Kidney (tissue), 14 donors: ENCODE data around the gene PALM3. TPM values are rescaled to one million over a fixed set of nuclear protein-coding genes. Genes with fewer than 3 reads are reported as not detected.

ENCODE experiments used
- DNase-seq, 5 donors: peaks; one replicate each; pipeline ENCODE4 v3.0.0-alpha.2; 2013 to 2020
- FAIRE-seq: peaks from 2 replicates; lab custom pipeline; 2012; peaks lifted over from hg19 to GRCh38; lab: Jason Lieb, UNC
- H3K27ac ChIP-seq, 2 donors: one replicate each; pipeline ENCODE4 v1.7.0; 2013; ENCODE audit warnings: low read depth in 2 of 2, low read length in 2 of 2, inconsistent platforms in 1 of 2
- H3K27me3 ChIP-seq: one replicate; pipeline ENCODE4 v1.7.1; 2013; ENCODE audit warnings: low read length, inconsistent platforms; ENCODE audit not compliant: control insufficient read depth, insufficient read depth
- H3K36me3 ChIP-seq, 3 donors: one replicate each; pipeline versions ENCODE4 v1.7.0 to v1.7.1; 2013; ENCODE audit warnings: low read length in 3 of 3, control low read depth in 1 of 3, inconsistent platforms in 1 of 3; ENCODE audit not compliant: insufficient read depth in 3 of 3, control insufficient read depth in 2 of 3
- H3K4me1 ChIP-seq, 3 donors: one replicate each; pipeline versions ENCODE4 v1.7.0 to v1.7.1; 2013; ENCODE audit warnings: low read length in 3 of 3, inconsistent platforms in 1 of 3, low read depth in 1 of 3; ENCODE audit not compliant: control insufficient read depth in 2 of 3, insufficient read depth in 2 of 3
- H3K4me3 ChIP-seq, 3 donors: one replicate each; pipeline versions ENCODE4 v1.7.0 to v1.8.1; 2013; ENCODE audit warnings: low read length in 3 of 3, control low read depth in 1 of 3, inconsistent platforms in 1 of 3
- H3K9ac ChIP-seq, 3 donors: one replicate each; pipeline versions ENCODE4 v1.7.0 to v1.7.1; 2013; ENCODE audit warnings: low read length in 3 of 3, control low read depth in 1 of 3, inconsistent platforms in 1 of 3
- H3K9me3 ChIP-seq, 3 donors: one replicate each; pipeline versions ENCODE4 v1.7.0 to v1.7.1; 2013; ENCODE audit warnings: low read length in 3 of 3, control low read depth in 1 of 3, inconsistent platforms in 1 of 3; ENCODE audit not compliant: control insufficient read depth in 2 of 3, insufficient read depth in 1 of 3
- CTCF ChIP-seq: IDR thresholded peaks from 3 replicates; pipeline ENCODE4 v1.5.1; 2012; ENCODE audit warnings: mild to moderate bottlenecking, moderate library complexity, borderline replicate concordance; ENCODE audit not compliant: insufficient read depth; ENCODE audit errors: extremely low read depth
- intact Hi-C: fragments of 100-400 bp; cut with DNase I; formaldehyde crosslinking; loops from one replicate; pipeline ENCODE4 v1.11.1; 2022
- polyA plus RNA-seq: library from polyadenylated mRNA; stranded (reverse); fragments of 350-450 nt; fragmentation: Illumina TruSeq; extraction: RNeasy Lipid Tissue Mini Kit (QIAGEN cat#74804); gene quantifications from one replicate; pipeline ENCODE4 v1.2.3, GENCODE V29; 2014; ENCODE audit warnings: low read depth, low replicate concordance; ENCODE audit not compliant: insufficient read depth
- total RNA-seq: library from RNA; stranded (reverse); fragmentation: NEBNext Ultra II Directional; extraction: Animal tissue kit (Norgen Biotek cat#: 25700); gene quantifications from one replicate; pipeline ENCODE4 v1.2.1, GENCODE V29; 2021
- donor health status: control.
- donor health status: control.
- donor health status: control.
- donor health status: control.
- donor health status: control.
- donor health status: DM: yes; HTN: yes; CAD: no.
- donor health status: Normal renal cell carcinoma (clear cell type).

PALM3 gene
- total and polyA plus RNA-seq, 2 donors from 2014 or later = 19.4 to 45.8 TPM

- no peaks in the 10 kb centered on the region for H3K36me3 ChIP-seq
- intact Hi-C loops = loop anchor here (10.0 kb wide), 1 partner anchor 175 kb away; no protein-coding TSS in a partner anchor
- H3K4me1 ChIP-seq = peaks cover 0 to 14% (median 11%) of the 10 kb centered on the region in 3 donors
- no peaks in the 10 kb centered on the region for H3K9me3 ChIP-seq
- H3K4me3 ChIP-seq = peak overlapping the region in 2 of 3 donors; percentile 43 to 57
- TF ChIP-seq CTCF = no peak
- no peak for FAIRE-seq
- H3K9ac ChIP-seq = no peak overlapping the region
- peak in 2 of 5 donors; percentile 51 to 66 for DNase-seq
- H3K27ac ChIP-seq = peak overlapping the region; percentile 44 to 81
- H3K27me3 ChIP-seq = no peaks in the 10 kb centered on the region
Observed at GRCh38 chr19:14059652-14060155, 2.2 kb downstream of the PALM3 start.

- no peaks in the 10 kb centered on the region for H3K9me3 ChIP-seq
- no peaks in the 10 kb centered on the region for H3K27me3 ChIP-seq
- intact Hi-C loops = loop anchor here (10.0 kb wide), 1 partner anchor 174 kb away; no protein-coding TSS in a partner anchor
- H3K27ac ChIP-seq = no peak overlapping the region
- no peak overlapping the region for H3K9ac ChIP-seq
- no peak for DNase-seq
- H3K36me3 ChIP-seq = no peaks in the 10 kb centered on the region
- FAIRE-seq = no peak
- H3K4me1 ChIP-seq = peaks cover 0 to 14% (median 11%) of the 10 kb centered on the region in 3 donors
- TF ChIP-seq CTCF = peak; percentile 54
- H3K4me3 ChIP-seq = peak overlapping the region in 1 of 3 donors; percentile 35
Observed at GRCh38 chr19:14059093-14059480, 2.8 kb downstream of the PALM3 start.

- Histone ChIP-seq H3K27ac (no peak overlapping the region), H3K27me3 (no peaks in the 10 kb centered on the region), H3K4me3 (no peak overlapping the region), H3K9ac (peak overlapping the region in 1 of 3 donors; percentile 15), H3K9me3 (no peaks in the 10 kb centered on the region), H3K4me1 (peaks cover 0 to 14% (median 11%) of the 10 kb centered on the region in 3 donors), H3K36me3 (no peaks in the 10 kb centered on the region)
- intact Hi-C loops = loop anchor here (10.0 kb wide), 1 partner anchor 174 kb away; no protein-coding TSS in a partner anchor
- no peak for TF ChIP-seq CTCF
- FAIRE-seq = no peak
- no peak for DNase-seq
Observed at GRCh38 chr19:14058182-14059092, 3.4 kb downstream of the PALM3 start.
